SU-DHL-6 (cell line): ENCODE data around the gene CSHL1.
"Not testable (repeated sequence)": the region's sequence is repeated elsewhere in the genome, so short reads cannot be mapped to it uniquely, and the experiment has no call there.

Experiments
- H2AFZ ChIP-seq: fragments of 200-600 bp; sonication (generic); 2 replicates; pipeline ENCODE4 v1.6.1; 2014; ENCODE audit warnings: low read depth, mild to moderate bottlenecking, moderate library complexity, mixed read lengths, antibody characterized with exemption, low read length; ENCODE audit not compliant: severe bottlenecking
- H3F3A ChIP-seq: fragments of 200-600 bp; shearing (Covaris generic); 2 replicates; pipeline ENCODE4 v1.6.0; 2016; ENCODE audit warnings: antibody characterized with exemption, mild to moderate bottlenecking; ENCODE audit not compliant: insufficient read depth
- H3K27ac ChIP-seq: fragments of 200-600 bp; sonication (generic); 2 replicates; pipeline ENCODE4 v1.5.1; 2016; ENCODE audit warnings: low read depth, mild to moderate bottlenecking, low read length, moderate library complexity, mixed read lengths
- H3K27me3 ChIP-seq: fragments of 200-600 bp; sonication (generic), shearing (Covaris generic); 2 replicates; pipeline ENCODE4 v1.6.0; 2014; ENCODE audit warnings: mild to moderate bottlenecking, low read length
- H3K36me3 ChIP-seq: fragments of 200-600 bp; sonication (generic); 2 replicates; pipeline ENCODE4 v1.6.1; 2014; ENCODE audit warnings: mild to moderate bottlenecking, low read length, mixed read lengths
- H3K4me2 ChIP-seq: fragments of 300-600, 200-600 bp; shearing (Covaris generic), sonication (generic); 2 replicates; pipeline ENCODE4 v1.6.0; 2014; ENCODE audit warnings: low read length, low read depth, mild to moderate bottlenecking; ENCODE audit not compliant: poor library complexity, severe bottlenecking
- H3K4me3 ChIP-seq: fragments of 200-600 bp; sonication (generic); 2 replicates; pipeline ENCODE4 v1.5.1; 2014; ENCODE audit warnings: antibody characterized with exemption, low read length, mild to moderate bottlenecking, mixed read lengths; ENCODE audit not compliant: insufficient read depth, poor library complexity, severe bottlenecking
- H3K79me2 ChIP-seq: fragments of 200-600 bp; sonication (generic); 2 replicates; pipeline ENCODE4 v1.6.1; 2014; ENCODE audit warnings: mild to moderate bottlenecking, low read length, moderate library complexity; ENCODE audit not compliant: insufficient read depth
- H3K9ac ChIP-seq: fragments of 200-600 bp; sonication (generic); 2 replicates; pipeline ENCODE4 v1.7.0; 2014; ENCODE audit warnings: mild to moderate bottlenecking, low read length
- H3K9me2 ChIP-seq: fragments of 200-600 bp; sonication (generic); replicated peaks from 2 replicates; pipeline ENCODE4 v1.6.1; 2014; ENCODE audit warnings: low read length; ENCODE audit not compliant: insufficient read depth
- H3K9me3 ChIP-seq: fragments of 200-600 bp; sonication (generic); 2 replicates; pipeline ENCODE4 v1.6.1; 2014; ENCODE audit warnings: low read length, mixed read lengths; ENCODE audit not compliant: insufficient read depth
- H4K20me1 ChIP-seq: fragments of 200-600 bp; sonication (generic); 2 replicates; pipeline ENCODE4 v1.6.1; 2014; ENCODE audit warnings: low read depth, mild to moderate bottlenecking, antibody characterized with exemption, low read length, moderate library complexity, mixed read lengths
- EZH2phosphoT487 ChIP-seq: fragments of 200-600 bp; sonication (generic), shearing (Covaris generic); conservative IDR thresholded peaks from 2 replicates; pipeline ENCODE4 v1.6.1; 2018; ENCODE audit warnings: mild to moderate bottlenecking, antibody characterized with exemption, low read length, moderate library complexity, mixed read lengths
- TF ChIP-seq, protein P1 (sequence below): fragments of 200-600 bp; sonication (generic); IDR thresholded peaks from one replicate; pipeline ENCODE4 v1.5.1; 2017; ENCODE audit warnings: antibody characterized with exemption, mild to moderate bottlenecking, low read length, moderate library complexity; ENCODE audit not compliant: insufficient read depth, poor library complexity, severe bottlenecking

Gene CSHL1

DNA sequence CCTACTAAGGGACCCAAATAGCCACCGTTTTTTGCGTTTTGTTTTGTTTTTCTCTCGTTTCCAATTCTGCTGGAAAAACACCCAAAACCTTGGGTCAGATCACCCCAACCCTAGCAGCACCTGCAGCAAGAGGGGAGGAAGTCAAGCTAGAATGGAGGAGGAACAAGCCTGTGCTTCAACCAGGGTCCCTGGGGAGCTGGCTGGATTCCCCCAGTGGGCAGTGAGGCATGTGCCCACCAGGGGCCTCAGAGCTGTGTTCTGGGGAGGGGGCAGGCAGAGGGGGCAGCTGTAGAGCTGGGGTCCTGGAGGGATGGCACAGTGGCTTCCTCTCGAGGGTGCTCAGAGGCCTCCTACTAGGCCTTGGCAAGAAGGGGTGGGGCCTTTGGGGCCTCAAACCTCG is 14.6 kb upstream of the CSHL1 start:
- H3K9ac ChIP-seq = peak overlapping the region; percentile 41
- no peaks in the 10 kb centered on the region for H3K27me3 ChIP-seq
- H3K4me2 ChIP-seq = peak overlapping the region; percentile 89
- H3K36me3 ChIP-seq = no peaks in the 10 kb centered on the region; the same call in 1 of the 2 replicates
- no peaks in the 10 kb centered on the region for H4K20me1 ChIP-seq
- TF ChIP-seq, protein P1, sequence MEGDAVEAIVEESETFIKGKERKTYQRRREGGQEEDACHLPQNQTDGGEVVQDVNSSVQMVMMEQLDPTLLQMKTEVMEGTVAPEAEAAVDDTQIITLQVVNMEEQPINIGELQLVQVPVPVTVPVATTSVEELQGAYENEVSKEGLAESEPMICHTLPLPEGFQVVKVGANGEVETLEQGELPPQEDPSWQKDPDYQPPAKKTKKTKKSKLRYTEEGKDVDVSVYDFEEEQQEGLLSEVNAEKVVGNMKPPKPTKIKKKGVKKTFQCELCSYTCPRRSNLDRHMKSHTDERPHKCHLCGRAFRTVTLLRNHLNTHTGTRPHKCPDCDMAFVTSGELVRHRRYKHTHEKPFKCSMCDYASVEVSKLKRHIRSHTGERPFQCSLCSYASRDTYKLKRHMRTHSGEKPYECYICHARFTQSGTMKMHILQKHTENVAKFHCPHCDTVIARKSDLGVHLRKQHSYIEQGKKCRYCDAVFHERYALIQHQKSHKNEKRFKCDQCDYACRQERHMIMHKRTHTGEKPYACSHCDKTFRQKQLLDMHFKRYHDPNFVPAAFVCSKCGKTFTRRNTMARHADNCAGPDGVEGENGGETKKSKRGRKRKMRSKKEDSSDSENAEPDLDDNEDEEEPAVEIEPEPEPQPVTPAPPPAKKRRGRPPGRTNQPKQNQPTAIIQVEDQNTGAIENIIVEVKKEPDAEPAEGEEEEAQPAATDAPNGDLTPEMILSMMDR = no peak
- TF ChIP-seq EZH2phosphoT487 = no peak
- H2AFZ ChIP-seq = no peak overlapping the region
- H3K4me3 ChIP-seq = no peak overlapping the region
- peaks cover 11% of the 10 kb centered on the region for H3K79me2 ChIP-seq
- no peaks in the 10 kb centered on the region for H3K9me3 ChIP-seq
- H3K9me2 ChIP-seq = no peaks in the 10 kb centered on the region
- H3F3A ChIP-seq = peaks cover 71% of the 10 kb centered on the region
- peak overlapping the region; percentile 98 for H3K27ac ChIP-seq

DNA sequence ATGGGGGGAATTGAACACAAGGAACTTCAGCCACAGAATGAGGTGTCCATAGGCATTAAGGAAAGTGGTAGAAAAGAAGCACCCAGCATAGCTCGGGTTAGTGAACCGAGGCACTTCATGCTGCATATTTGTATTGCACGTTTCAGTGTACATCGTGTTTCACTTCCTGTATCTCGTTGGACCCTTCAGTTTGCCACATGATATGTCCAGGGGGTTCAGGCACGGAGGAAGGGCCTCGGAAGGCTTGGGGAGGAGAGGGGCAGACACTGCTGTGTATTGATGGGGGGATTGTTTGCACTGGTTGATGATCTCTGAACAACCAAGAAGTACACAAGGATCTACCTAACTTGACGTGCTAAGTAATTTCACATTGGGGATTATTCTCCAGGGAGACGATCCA is 11.3 kb upstream of the CSHL1 start:
- H3K4me3 ChIP-seq, H3K27me3 ChIP-seq, H4K20me1 ChIP-seq, H3K36me3 ChIP-seq, H3K9me3 ChIP-seq, H2AFZ ChIP-seq, H3K79me2 ChIP-seq, H3K9me2 ChIP-seq: not testable (repeated sequence)
- peaks cover 52% of the 10 kb centered on the region for H3F3A ChIP-seq
- peak overlapping the region; percentile 98 for H3K27ac ChIP-seq
- peak overlapping the region; percentile 47 for H3K4me2 ChIP-seq
- H3K9ac ChIP-seq = peak overlapping the region; percentile 45

- not testable (repeated sequence) for H3K36me3 ChIP-seq, H3K4me3 ChIP-seq, H3K79me2 ChIP-seq, H3K27me3 ChIP-seq, H3K9me2 ChIP-seq, H4K20me1 ChIP-seq, H3K9me3 ChIP-seq
- Histone ChIP-seq H2AFZ (peak overlapping the region; percentile 59), H3F3A (peaks cover 37% of the 10 kb centered on the region), H3K4me2 (peak overlapping the region; percentile 65), H3K9ac (peak overlapping the region; percentile 52), H3K27ac (peak overlapping the region; percentile 91)
These were observed 9.7 kb upstream of the CSHL1 start for GRCh38 chr17:63920779-63921178.

DNA sequence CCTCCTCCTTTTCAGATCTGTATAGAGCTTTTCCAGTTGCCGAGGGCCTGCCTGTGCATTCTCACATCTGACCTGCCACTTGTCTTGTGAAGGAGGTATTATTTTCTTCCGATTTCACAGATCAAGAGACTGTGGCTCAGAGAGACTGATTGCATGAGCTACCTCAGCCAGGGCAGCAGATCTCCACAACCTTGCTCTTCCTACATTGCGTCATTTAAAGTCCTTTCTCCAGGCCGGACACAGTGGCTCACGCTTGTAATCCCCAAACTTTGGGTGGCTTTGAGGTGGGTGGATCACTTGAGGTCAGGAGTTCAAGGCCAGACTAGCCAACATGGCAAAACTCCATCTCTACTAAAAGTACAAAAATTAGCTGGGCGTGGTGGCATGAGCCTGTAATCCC is 9.0 kb upstream of the CSHL1 start:
- not testable (repeated sequence) for H3K36me3 ChIP-seq, H3K27me3 ChIP-seq, H3K9me2 ChIP-seq, H3K79me2 ChIP-seq, H3K9me3 ChIP-seq, H4K20me1 ChIP-seq, H2AFZ ChIP-seq
- peak overlapping the region; percentile 65 for H3K4me2 ChIP-seq
- peak overlapping the region; percentile 91 for H3K27ac ChIP-seq
- H3K4me3 ChIP-seq = peak overlapping the region; percentile 50
- peak overlapping the region; percentile 52 for H3K9ac ChIP-seq
- peaks cover 30% of the 10 kb centered on the region for H3F3A ChIP-seq

DNA sequence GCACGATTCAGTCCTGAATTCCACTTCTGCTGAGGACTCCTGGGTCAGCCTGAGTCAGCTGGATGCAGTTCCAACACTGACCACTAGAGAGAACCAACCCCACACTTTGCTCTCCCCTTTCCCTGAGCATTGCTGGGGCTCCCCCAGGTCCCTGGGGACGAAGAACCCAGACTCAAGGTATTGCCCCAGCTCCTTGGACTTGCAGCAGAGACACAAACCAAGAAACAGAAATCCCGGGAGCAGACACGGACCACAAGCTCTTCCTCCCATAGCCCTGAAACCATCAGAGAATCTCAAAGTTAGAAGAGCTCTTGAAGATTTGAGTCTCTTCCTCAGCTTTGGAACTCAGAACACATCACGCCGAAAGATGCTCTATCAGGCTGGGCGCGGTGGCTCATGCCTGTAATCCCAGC is 8.3 kb upstream of the CSHL1 start:
- Histone ChIP-seq H3K9me2 (no peaks in the 10 kb centered on the region), H3K4me3 (peak overlapping the region; percentile 50), H4K20me1 (no peaks in the 10 kb centered on the region), H3K36me3 (no peaks in the 10 kb centered on the region), H3K9me3 (no peaks in the 10 kb centered on the region), H3K9ac (peak overlapping the region; percentile 52), H3K79me2 (no peaks in the 10 kb centered on the region), H3K27me3 (no peaks in the 10 kb centered on the region), H3K4me2 (peak overlapping the region; percentile 65), H3K27ac (peak overlapping the region; percentile 91), H3F3A (peaks cover 22% of the 10 kb centered on the region), H2AFZ (peak overlapping the region; percentile 63)
- no peak for TF ChIP-seq EZH2phosphoT487
- TF ChIP-seq, protein P1 = peak; percentile 72

- H3K79me2 ChIP-seq, H4K20me1 ChIP-seq, H3K36me3 ChIP-seq, H3K9me2 ChIP-seq, H3K9me3 ChIP-seq, H3K27me3 ChIP-seq: not testable (repeated sequence)
- H3K4me3 ChIP-seq = peak within 1 kb of the TSS; percentile 50
- peak within 1 kb of the TSS; percentile 63 for H2AFZ ChIP-seq
- peak within 1 kb of the TSS; percentile 91 for H3K27ac ChIP-seq
- H3K4me2 ChIP-seq = peak within 1 kb of the TSS; percentile 65
- peaks cover 20% of the 10 kb centered on the region for H3F3A ChIP-seq
- peak within 1 kb of the TSS; percentile 52 for H3K9ac ChIP-seq
These were observed 7.8 kb upstream of the CSHL1 start, which contains the start of gene GH1 for GRCh38 chr17:63918789-63919305. Gene GH1, minus strand, starts transcription at chr17:63918839. Its CDS starts 63 bp downstream, at chr17:63918776.
